GM21529 (cell line): ENCODE measurements around the gene ARHGAP31.

Experiments used
- ATAC-seq: cut with Tn5 transposase; IDR thresholded peaks from one replicate; pipeline ENCODE4 v1.9.1; 2021; ENCODE audit not compliant: unreplicated experiment

Gene ARHGAP31

DNA sequence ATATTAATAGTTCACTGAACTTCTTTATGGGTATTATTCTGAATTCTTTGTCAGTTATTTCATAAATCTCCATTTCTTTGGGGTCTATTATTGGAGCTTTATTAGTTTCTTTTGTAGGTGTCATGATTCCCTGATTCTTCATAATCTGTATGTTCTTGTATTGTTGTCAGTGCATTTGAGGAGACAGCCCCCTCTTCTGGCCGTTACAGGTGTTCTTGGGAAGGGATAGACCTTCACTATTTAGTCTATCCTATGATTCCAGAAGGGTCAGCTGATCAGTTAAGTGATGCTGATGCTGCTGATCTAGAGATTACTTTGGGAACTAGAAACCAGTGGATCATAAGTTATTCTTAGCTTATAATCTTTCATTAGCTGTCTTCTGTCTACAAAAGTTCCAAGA, 134.4 kb downstream of the ARHGAP31 start:
- ATAC-seq = no peak

DNA sequence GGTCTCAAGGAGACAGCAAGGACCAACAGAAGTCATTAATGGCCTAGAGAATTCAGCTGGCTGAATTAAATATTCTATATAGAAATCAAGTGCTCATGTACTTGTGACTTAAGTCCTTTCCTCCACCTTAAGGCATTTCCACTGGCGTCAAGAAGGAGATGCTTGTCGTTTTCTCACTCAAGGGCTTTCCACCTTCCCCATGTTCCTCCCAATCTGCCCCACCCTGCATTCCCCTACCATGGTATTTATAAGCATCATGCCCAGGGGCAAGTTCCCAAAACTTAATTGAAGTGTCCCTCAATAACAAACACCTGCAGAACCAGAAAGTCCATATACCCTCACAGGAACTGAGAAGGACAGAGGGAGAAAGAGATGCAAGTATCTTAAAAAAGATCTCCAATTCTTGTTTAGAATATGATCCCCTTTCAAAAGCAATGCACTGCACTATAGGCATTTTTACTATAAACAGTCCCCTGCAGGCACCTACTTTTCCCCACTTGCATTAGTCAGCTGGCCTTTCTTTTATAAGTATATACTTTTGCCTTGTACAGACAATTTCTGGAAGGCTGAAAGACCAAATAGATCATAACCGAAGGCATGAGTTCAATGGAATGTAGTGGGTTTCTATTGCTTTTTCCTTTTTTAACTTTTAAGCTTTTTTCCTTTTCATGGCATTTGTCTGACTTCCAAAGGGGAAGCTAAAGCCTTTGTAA, 139.6 kb downstream of the ARHGAP31 start:
- ATAC-seq = no peak

DNA sequence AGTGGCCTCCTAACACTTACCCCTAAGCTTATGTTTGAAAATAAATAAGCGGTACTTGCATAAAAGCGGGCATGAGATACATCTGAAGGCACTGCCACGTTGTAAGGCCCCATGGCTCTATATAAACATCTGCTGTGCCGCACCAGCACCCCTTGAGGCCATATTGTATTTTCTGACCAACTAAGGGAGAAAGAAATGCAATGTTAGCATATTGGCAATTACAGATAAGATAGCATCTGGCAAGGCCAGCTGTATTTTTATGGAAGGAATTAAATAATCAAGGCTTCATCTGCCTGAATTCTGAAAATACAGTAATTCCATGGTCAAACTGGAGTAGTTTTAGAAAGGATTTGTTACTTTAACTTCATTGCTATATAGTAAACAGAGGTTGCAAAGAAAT, 140.5 kb downstream of the ARHGAP31 start:
- no peak for ATAC-seq

DNA sequence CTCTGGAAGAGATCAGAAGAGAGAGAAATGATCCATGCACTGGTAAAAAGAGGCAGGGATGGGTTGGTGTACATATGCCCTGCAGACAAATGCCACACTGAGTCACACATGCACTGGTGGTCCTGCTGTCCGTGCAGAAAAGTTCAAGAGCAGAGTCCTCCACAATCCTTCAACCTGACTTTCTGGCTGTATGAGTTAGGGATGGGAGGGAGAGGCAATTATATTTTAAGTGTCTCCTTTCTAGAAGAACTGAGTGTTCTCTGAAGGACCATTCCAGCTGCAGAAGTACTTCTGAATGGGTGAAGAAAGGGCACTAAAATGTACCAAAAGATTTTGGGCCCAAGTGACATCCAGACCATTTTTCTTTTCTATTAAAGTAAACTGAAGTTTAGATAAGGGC, 142.8 kb downstream of the ARHGAP31 start:
- ATAC-seq = no peak

DNA sequence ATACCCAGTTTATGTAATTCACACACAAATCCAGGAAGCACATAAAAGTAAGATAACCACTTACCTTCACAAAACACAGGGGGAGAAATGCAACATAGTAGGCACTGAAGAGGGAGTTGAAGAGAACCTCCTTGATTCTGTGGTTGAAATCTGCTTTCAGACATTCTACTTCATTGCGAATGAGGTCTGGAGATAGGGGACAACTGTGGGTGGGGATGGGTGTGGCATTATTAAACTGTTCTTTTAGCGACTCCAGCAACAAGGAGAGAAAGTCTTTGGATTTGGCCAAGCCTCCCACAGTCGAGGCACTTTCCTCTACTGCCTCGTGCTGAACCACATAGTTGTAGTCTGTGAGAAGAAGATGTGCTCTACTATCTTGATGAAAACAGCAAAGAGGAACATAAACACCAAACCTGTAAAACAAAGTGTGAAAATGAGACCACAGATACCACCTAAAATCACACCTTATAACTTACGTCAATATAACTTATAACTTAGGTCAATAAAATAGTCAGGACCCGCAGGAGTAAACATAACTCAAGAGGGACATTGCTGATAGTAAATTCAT, 143.6 kb downstream of the ARHGAP31 start:
- no peak for ATAC-seq

DNA sequence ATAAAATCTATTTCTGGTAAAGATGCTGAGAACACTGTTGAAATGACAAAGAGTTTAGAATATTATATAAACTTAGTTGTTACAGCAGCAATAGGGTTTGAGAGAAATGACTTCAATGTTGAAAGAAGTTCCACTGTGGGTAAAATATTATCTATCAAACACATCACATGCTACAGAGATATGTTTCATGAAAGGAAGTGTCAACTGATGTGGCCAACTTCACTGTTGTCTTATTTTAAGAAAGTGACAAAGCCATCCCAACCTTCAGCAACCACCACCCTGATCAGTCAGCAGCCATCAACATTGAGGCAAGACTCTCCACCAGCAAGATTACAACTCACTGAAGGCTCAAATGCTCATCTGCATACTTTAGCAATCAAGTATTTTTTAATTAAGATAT, 149.0 kb downstream of the ARHGAP31 start:
- ATAC-seq = no peak

DNA sequence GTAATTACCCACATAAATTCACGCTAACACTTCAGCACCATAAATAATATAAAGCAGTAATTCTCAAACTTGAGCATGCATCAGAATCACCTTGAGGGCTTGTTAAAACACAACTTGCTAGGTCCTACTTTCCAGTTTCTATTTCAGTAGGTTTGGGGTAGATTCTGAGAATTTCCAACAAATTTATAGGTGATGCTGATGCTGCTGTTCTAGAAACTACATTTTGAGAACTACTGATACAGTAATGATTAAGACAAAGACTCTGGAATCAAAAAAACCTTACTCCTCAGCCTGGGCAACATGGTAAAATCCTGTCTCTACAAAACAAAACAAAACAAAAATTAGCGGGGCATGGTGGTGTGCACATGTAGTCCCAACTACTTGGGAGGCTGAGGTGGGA, 150.4 kb downstream of the ARHGAP31 start:
- no peak for ATAC-seq

DNA sequence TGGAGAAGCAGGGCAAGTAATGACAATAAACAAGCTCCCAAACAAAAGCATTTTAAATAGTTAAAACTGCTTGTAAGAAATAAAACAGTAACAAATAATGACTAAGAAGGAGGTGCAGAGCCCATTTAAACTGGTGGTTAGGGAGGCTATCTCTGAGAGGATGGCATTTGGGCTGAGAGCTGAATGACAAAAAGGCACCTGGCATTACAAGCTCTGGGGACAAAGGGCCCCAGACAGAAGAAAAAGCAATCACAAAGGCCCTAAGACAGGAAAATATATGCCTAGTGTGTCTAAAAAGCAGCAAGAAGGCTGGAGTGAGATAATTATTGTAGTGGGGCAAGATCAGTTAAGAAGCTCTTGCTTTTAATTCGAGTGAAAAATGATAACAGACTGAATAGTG, 159.6 kb downstream of the ARHGAP31 start:
- ATAC-seq = no peak

DNA sequence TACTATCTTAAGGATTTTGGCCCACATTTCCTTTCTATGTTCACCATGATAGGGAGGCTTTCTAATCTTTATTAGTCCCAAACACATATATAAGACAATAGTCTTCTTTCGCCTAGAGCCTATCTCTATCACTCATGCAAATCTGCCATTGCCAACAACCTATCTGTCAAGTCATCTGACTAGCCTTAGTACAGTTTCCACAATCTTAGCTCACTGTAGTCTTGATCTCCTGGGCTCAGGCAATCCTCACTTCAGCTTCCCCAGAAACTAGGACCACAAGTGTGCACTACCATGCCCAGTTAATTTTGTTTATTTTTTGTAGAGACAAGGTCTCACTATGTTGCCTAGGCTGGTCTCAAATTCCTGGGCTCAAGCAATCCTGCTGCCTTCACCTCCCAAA, 162.3 kb downstream of the ARHGAP31 start:
- no peak for ATAC-seq

DNA sequence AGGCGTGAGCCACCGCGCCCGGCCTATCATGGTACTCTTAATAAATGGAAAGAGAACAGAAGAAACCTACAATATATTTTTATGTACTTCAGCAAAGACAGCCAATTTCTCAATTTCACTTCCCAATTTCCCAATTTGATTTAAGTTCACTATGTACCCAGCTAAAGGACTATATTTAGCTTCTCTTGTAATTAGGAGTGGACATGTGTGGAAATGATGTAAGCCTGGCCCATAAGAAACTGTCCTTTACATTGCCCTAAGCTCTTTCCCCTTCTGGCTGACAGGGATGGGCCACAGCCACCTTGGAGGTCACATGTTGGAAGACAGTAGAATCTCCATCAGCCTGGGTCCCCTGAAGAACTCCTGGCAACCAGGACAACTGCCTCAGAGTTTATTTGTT, 163.1 kb downstream of the ARHGAP31 start:
- no peak for ATAC-seq

DNA sequence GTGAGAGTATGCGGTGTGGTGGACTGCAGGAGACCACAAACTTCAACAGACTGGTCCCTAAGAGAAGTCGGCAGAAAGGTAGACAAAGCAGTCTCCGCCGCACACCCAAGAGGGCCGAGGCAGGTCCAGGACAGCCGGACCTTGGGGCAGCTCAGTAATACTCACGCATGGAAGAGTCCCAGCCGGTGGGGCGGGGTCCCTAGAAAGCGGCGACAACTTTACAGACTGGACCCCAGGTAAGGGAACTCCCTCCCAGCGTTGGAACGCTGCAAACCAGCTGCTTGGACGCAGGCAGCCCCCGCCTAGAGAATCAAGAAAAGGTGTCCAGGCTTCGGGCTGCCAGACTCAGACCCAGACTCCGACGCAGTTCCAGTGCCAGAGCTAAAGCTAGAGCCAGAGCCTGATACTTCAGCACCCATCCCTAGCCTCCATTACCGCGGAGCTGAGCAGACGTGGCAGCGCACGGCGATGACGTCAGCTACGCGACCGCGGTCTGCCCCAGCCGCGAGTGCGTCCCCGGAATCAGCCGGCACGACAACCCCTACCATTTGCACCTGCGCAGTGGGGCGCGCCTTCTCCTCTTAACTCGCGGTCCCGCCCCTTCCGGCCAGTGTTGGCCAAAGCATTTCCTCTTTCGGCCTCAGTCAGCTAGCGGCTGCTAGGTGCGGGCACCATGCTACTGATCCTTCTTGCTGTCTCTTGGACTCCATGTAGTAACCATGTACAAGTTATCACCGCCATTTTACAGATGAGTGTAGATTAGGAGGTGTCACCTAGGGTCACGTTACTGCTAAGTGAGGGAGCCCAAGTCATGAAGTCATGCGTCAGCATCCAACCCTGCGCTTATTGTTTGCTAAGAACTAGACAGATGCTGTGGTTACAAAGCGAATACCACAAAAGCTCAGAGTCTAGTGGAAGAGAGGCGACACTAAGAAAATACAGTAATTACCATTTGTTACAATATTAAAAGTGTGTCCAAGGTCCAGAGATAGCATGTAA, 169.3 kb downstream of the ARHGAP31 start, which contains the start of gene TMEM39A:
Gene TMEM39A, minus strand, starts transcription at position 445 of the 999 bp plus-strand sequence. CDS start 1,541 bp downstream, outside the sequence.
- ATAC-seq = peak; percentile 95

DNA sequence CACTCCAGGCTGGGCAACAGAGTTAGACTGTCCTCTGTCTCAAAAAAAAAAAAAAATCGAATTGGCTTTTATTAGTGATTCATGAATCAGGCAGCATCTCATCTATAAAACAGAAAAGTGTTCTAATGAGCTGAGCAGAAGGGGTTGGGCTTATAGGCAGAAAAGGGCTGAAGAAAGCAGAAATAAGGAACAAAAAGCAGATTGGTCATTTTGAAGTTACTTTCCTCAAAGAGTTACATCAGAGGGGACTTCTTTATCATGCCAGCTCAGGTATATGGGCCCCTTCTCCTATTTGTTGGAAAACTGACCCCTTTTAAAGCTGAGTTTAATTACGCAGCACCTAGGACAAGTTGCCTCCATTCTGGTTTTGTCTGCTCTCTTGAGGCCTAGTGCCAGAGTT, 173.9 kb downstream of the ARHGAP31 start:
- ATAC-seq = no peak

DNA sequence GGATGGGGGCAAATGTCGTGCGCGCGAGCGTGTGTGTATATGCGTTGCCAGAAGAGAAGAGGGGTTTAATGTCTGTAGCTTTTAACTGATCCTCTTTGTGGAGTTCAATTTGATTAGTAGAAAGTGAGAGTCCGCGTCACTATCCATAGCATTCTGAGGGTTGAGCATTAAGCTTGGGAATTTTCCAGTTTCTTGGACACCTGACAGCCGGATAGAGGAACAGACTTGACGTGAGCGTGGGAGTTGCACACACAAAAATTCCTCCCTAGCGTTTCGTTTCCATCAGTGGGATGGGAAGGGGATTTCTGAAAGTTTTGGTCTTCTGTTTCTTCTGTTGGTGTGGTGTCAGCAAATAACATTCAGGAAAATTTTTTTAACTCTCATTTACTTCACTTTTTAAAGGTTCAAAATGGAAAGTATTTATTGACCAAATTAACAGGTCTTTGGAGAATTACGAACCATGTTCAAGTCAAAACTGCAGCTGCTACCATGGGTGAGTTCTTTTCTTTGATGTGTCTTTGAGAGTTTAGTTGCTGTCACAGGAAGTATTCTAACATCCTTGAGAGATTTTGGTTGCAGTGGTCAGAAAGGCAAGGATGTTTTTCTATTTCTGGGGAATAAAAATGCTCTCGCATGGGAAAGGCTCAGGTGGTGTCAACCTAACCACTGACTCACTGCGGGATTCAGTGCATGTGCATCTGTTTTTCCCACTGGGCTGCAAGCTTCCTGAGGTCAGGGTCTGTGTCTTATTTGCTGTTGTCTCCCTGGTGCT, 175.4 kb downstream of the ARHGAP31 start:
- ATAC-seq = no peak
